B cell (primary cell): Measurements from ENCODE around the gene CREB3L1. TPM values are rescaled to one million over a fixed set of nuclear protein-coding genes. Genes with fewer than 3 reads are reported as not detected.

Source experiments
- ATAC-seq: fragments of 200-7000 bp; cut with Tn5 transposase; one replicate; pipeline ENCODE4 v1.10.0; 2021; ENCODE audit warnings: low read depth, mild to moderate bottlenecking, moderate number of reproducible peaks, moderate library complexity
- CTCF ChIA-PET: fragments of 350-600 bp; sonication (Branson Sonifier 250); formaldehyde crosslinking; loops from one replicate; lab custom pipeline; 2021; ENCODE audit warnings: antibody characterized with exemption, inconsistent platforms; lab: Charles Lee
- POLR2A ChIA-PET: fragments of 350-600 bp; sonication (Branson Sonifier 250); formaldehyde crosslinking; loops from one replicate; lab custom pipeline; 2021; ENCODE audit warnings: antibody characterized with exemption; lab: Charles Lee
- DNase-seq: peaks from one replicate; pipeline ENCODE4 v3.0.0; 2013
- H2AFZ ChIP-seq: 2 replicates; pipeline ENCODE4 v1.6.1; 2012; ENCODE audit warnings: mild to moderate bottlenecking, low read depth, low read length; ENCODE audit not compliant: insufficient read depth, poor library complexity, severe bottlenecking
- H3K27ac ChIP-seq, 2 donors: 1 replicate in 1 of 2; 2 replicates in 1 of 2; pipeline ENCODE4 v1.5.1; 2012 to 2013; ENCODE audit warnings: low read length in 2 of 2, mild to moderate bottlenecking in 2 of 2, moderate library complexity in 1 of 2
- H3K27me3 ChIP-seq, 4 experiments: fragments of 200-600 bp in 1 of 4; sonication (generic) in 1 of 4; replicated peaks in 1 of 4; 1 replicate in 2 of 4; 2 replicates in 2 of 4; pipeline versions ENCODE4 v1.6.1 to v1.7.0; 2013 to 2016; ENCODE audit warnings: low read length in 3 of 4, mild to moderate bottlenecking in 2 of 4, mixed read lengths in 1 of 4, moderate library complexity in 1 of 4; ENCODE audit not compliant: insufficient read depth in 4 of 4, control insufficient read depth in 3 of 4; ENCODE audit errors: control extremely low read depth in 1 of 4
- H3K36me3 ChIP-seq, 2 experiments: replicated peaks in 1 of 2; 1 replicate in 1 of 2; 2 replicates in 1 of 2; pipeline versions ENCODE4 v1.6.1 to v1.7.1; 2013; ENCODE audit warnings: low read length in 1 of 2; ENCODE audit not compliant: insufficient read depth in 2 of 2, control insufficient read depth in 1 of 2; ENCODE audit errors: control extremely low read depth in 1 of 2, extremely low read depth in 1 of 2
- H3K4me1 ChIP-seq, 2 donors: fragments of 200-600 bp in 1 of 2; sonication (generic) in 1 of 2; 1 replicate in 1 of 2; 2 replicates in 1 of 2; pipeline versions ENCODE4 v1.5.1 to v1.6.1; 2013 to 2017; ENCODE audit warnings: low read length in 2 of 2; ENCODE audit not compliant: control insufficient read depth in 2 of 2, insufficient read depth in 2 of 2
- H3K4me2 ChIP-seq: replicated peaks from 2 replicates; pipeline ENCODE3; 2012; ENCODE audit warnings: mild to moderate bottlenecking, low read depth, low read length; ENCODE audit not compliant: poor library complexity, severe bottlenecking
- H3K4me3 ChIP-seq, 5 experiments: fragments of 200-600 bp in 1 of 5; sonication (generic) in 1 of 5; 1 replicate in 3 of 5; 2 replicates in 2 of 5; pipeline versions ENCODE4 v1.5.1 to v1.7.0; 2011 to 2016; ENCODE audit warnings: low read length in 4 of 5, mild to moderate bottlenecking in 4 of 5, low read depth in 2 of 5, control low read depth in 1 of 5, moderate library complexity in 1 of 5; ENCODE audit not compliant: insufficient read depth in 1 of 5; ENCODE audit errors: control extremely low read depth in 1 of 5, extremely low read depth in 1 of 5
- H3K79me2 ChIP-seq: fragments of 200-600 bp; sonication (generic); one replicate; pipeline ENCODE4 v1.6.0; 2016; ENCODE audit warnings: low read length; ENCODE audit not compliant: control insufficient read depth, insufficient read depth
- H3K9ac ChIP-seq: fragments of 200-600 bp; sonication (generic); 2 replicates; pipeline ENCODE4 v1.6.1; 2017; ENCODE audit warnings: mild to moderate bottlenecking, low read length, moderate library complexity
- H3K9me3 ChIP-seq, 3 donors: one replicate each; pipeline versions ENCODE4 v1.6.1 to v1.7.1; 2013; ENCODE audit warnings: low read length in 2 of 3; ENCODE audit not compliant: control insufficient read depth in 2 of 3, insufficient read depth in 1 of 3; ENCODE audit errors: control extremely low read depth in 1 of 3
- H4K20me1 ChIP-seq: 2 replicates; pipeline ENCODE4 v1.6.0; 2012; ENCODE audit warnings: mild to moderate bottlenecking, low read length; ENCODE audit not compliant: insufficient read depth, control insufficient read depth, poor library complexity, severe bottlenecking
- H3K27ac Mint-ChIP-seq: one replicate; pipeline ENCODE4 v1.8.0; 2021; ENCODE audit warnings: mixed read lengths
- H3K27me3 Mint-ChIP-seq: one replicate; pipeline ENCODE4 v1.8.0; 2021; ENCODE audit warnings: mixed read lengths
- H3K4me1 Mint-ChIP-seq: one replicate; pipeline ENCODE4 v1.8.0; 2021; ENCODE audit warnings: mixed read lengths
- H3K4me3 Mint-ChIP-seq: one replicate; pipeline ENCODE4 v1.8.0; 2021; ENCODE audit warnings: mixed read lengths
- H3K9me3 Mint-ChIP-seq: one replicate; pipeline ENCODE4 v1.8.0; 2022; ENCODE audit warnings: mixed read lengths; ENCODE audit not compliant: insufficient read depth
- CTCF ChIP-seq: fragments of 200-600 bp; IDR thresholded peaks from one replicate; pipeline ENCODE4 v1.8.0; 2022; ENCODE audit warnings: antibody characterized with exemption, mild to moderate bottlenecking
- EZH2 ChIP-seq: IDR thresholded peaks from 2 replicates; pipeline ENCODE4 v1.6.1; 2012; ENCODE audit warnings: borderline replicate concordance, low read depth, mild to moderate bottlenecking, moderate library complexity, low read length; ENCODE audit not compliant: insufficient read depth, poor library complexity, severe bottlenecking
- WGBS: methylation state at CpG from one replicate; pipeline ENCODE4 v1.1.5; 2013; ENCODE audit warnings: missing lambda C conversion rate; ENCODE audit not compliant: insufficient coverage; 5-methylcytosine and 5-hydroxymethylcytosine counted together
- intact Hi-C: fragments of 100-400 bp; cut with micrococcal nuclease; formaldehyde crosslinking; loops from one replicate; pipeline ENCODE4 v1.10.0; 2022
- polyA plus RNA-seq: library from polyadenylated mRNA; depleted of rRNA; stranded (reverse); fragments of >200 nt; gene quantifications from 2 replicates; pipeline ENCODE4 v1.2.3, GENCODE V29; 2012
- total RNA-seq, 2 donors: library from RNA; stranded (reverse); fragments of 120-200 nt in 1 of 2; gene quantifications; 1 replicate in 1 of 2; 2 replicates in 1 of 2; pipeline versions ENCODE4 v1.2.3 to v1.2.4, GENCODE V29; 2013 to 2022

Gene CREB3L1
- total and polyA plus RNA-seq, 2 donors (not counting 1 experiment from before 2014, with no cell fraction given) = not detected

- intact Hi-C loops = no loop called here
- Histone ChIP-seq H3K36me3 (no peaks in the 10 kb centered on the region), H3K4me3 (no peak overlapping the region), H3K4me2 (no peak overlapping the region), H3K9ac (no peak overlapping the region), H3K79me2 (no peaks in the 10 kb centered on the region), H3K9me3 (no peaks in the 10 kb centered on the region), H2AFZ (no peak overlapping the region), H4K20me1 (no peaks in the 10 kb centered on the region), H3K27ac (no peak overlapping the region), H3K4me1 (no peaks in the 10 kb centered on the region), H3K27me3 (peaks cover 0 to 29% (median 18%) of the 10 kb centered on the region in 4 experiments)
- no peak for DNase-seq
- Mint-ChIP-seq H3K9me3 (no peaks in the 10 kb centered on the region), H3K4me3 (no peak overlapping the region), H3K27ac (no peak overlapping the region), H3K27me3 (peaks cover 55% of the 10 kb centered on the region), H3K4me1 (peaks cover 5% of the 10 kb centered on the region)
- ATAC-seq = no peak
- TF ChIP-seq EZH2 = no peak
- TF ChIP-seq CTCF = no peak
- 90% methylated on average over 8 of the region's 10 CpGs for WGBS
- CTCF ChIA-PET = interaction anchor here (0.8 to 1.5 kb wide), 2 partner anchors 12 to 14 kb away, joined by 3 to 4 read pairs; no protein-coding TSS in a partner anchor
- POLR2A ChIA-PET = no interaction called here
Measured at GRCh38 chr11:46326813-46327416, 49.5 kb downstream of the CREB3L1 start.

GRCh38 chr11:46327829-46328228 is 50.4 kb downstream of the CREB3L1 start:
- intact Hi-C loops = no loop called here
- no peaks in the 10 kb centered on the region for H3K9me3 Mint-ChIP-seq
- Histone ChIP-seq H2AFZ (no peak overlapping the region), H3K36me3 (no peaks in the 10 kb centered on the region), H3K9ac (no peak overlapping the region), H3K4me1 (peaks cover 4 to 6% of the 10 kb centered on the region in 2 donors), H3K9me3 (no peaks in the 10 kb centered on the region), H4K20me1 (no peaks in the 10 kb centered on the region), H3K4me2 (no peak overlapping the region), H3K27me3 (peaks cover 0 to 34% (median 24%) of the 10 kb centered on the region in 4 experiments), H3K27ac (no peak overlapping the region), H3K79me2 (no peaks in the 10 kb centered on the region), H3K4me3 (no peak overlapping the region)
- no peak overlapping the region for H3K27ac Mint-ChIP-seq
- peaks cover 51% of the 10 kb centered on the region for H3K27me3 Mint-ChIP-seq
- 96% methylated on average over 3 of the region's 8 CpGs for WGBS
- H3K4me3 Mint-ChIP-seq = no peak overlapping the region
- POLR2A ChIA-PET = no interaction called here
- CTCF ChIA-PET = interaction anchor here (0.8 to 1.1 kb wide), 2 partner anchors 12 to 14 kb away, joined by 4 read pairs; no protein-coding TSS in a partner anchor
- ATAC-seq (no peak), DNase-seq (no peak)
- H3K4me1 Mint-ChIP-seq = peaks cover 8% of the 10 kb centered on the region
- TF ChIP-seq EZH2 = no peak
- TF ChIP-seq CTCF = no peak
